NCI-H1048 (cell line): ENCODE data around the gene RNPS1.
A peak's percentile ranks its signal among the peaks of the same experiment; 100 is the strongest.

Source experiments
- DNase-seq: peaks from one replicate; lab custom pipeline; 2025; lab: John Stamatoyannopoulos, UW

Gene RNPS1

GRCh38 chr16:2235234-2235651, 32.7 kb downstream of the RNPS1 start:
- DNase-seq = no peak

- no peak for DNase-seq
Observed at GRCh38 chr16:2234813-2235170, 33.1 kb downstream of the RNPS1 start.

GRCh38 chr16:2233872-2234812, 33.8 kb downstream of the RNPS1 start:
- DNase-seq = no peak

GRCh38 chr16:2233046-2233775, 34.7 kb downstream of the RNPS1 start:
- DNase-seq = no peak

GRCh38 chr16:2232094-2232990, 35.6 kb downstream of the RNPS1 start:
- DNase-seq = no peak

- no peak for DNase-seq
Observed at GRCh38 chr16:2231016-2231931, 36.7 kb downstream of the RNPS1 start.

GRCh38 chr16:2230376-2230775, 37.5 kb downstream of the RNPS1 start:
- no peak for DNase-seq

- no peak for DNase-seq
Observed at GRCh38 chr16:2229632-2230250, 38.2 kb downstream of the RNPS1 start.

GRCh38 chr16:2229091-2229490, 38.8 kb downstream of the RNPS1 start:
- DNase-seq = no peak

- DNase-seq = no peak
Observed at GRCh38 chr16:2228161-2228824, 39.6 kb downstream of the RNPS1 start.

- DNase-seq = no peak
Observed at GRCh38 chr16:2226918-2227317, 41.0 kb downstream of the RNPS1 start.

GRCh38 chr16:2226245-2226793, 41.6 kb downstream of the RNPS1 start:
- DNase-seq = no peak

- DNase-seq = no peak
Observed at GRCh38 chr16:2223942-2224486, 43.9 kb downstream of the RNPS1 start.

- peak; percentile 81 for DNase-seq
Observed at GRCh38 chr16:2223221-2223941, 44.5 kb downstream of the RNPS1 start, which contains the start of gene E4F1. TSS of gene E4F1 (plus strand) at chr16:2223591. CDS start at chr16:2223614, 23 bp downstream.

- no peak for DNase-seq
Observed at GRCh38 chr16:2216330-2216729, 51.6 kb downstream of the RNPS1 start.

GRCh38 chr16:2214719-2214968, 53.3 kb downstream of the RNPS1 start, which contains the start of gene PGP:
TSS of gene PGP (minus strand) at chr16:2214840. CDS start at chr16:2214777, 63 bp downstream.
- no peak for DNase-seq

GRCh38 chr16:2213817-2214718, 53.9 kb downstream of the RNPS1 start:
- DNase-seq = no peak
